Stimulated activated CD8-positive, alpha-beta memory T cell treated with anti-CD3 and anti-CD28 coated beads, Interleukin-15, amount 100 ng/mL, for 1 hour (primary cell): ENCODE data around the gene IGFLR1.

Source experiments
- DNase-seq: peaks from one replicate; pipeline ENCODE4 v3.0.0-alpha.2; 2020; ENCODE audit warnings: low read depth

Gene IGFLR1

GRCh38 chr19:35723671-35724070 is 18.6 kb downstream of the IGFLR1 start:
- DNase-seq, result no peak

GRCh38 chr19:35722897-35723296 is 19.4 kb downstream of the IGFLR1 start:
- DNase-seq, result no peak

- no peak for DNase-seq
These were observed 19.8 kb downstream of the IGFLR1 start for GRCh38 chr19:35722461-35722860.

- DNase-seq, result no peak
These were observed 20.9 kb downstream of the IGFLR1 start for GRCh38 chr19:35721374-35721773.

GRCh38 chr19:35720648-35721047 is 21.6 kb downstream of the IGFLR1 start:
- no peak for DNase-seq

GRCh38 chr19:35720163-35720524 is 22.1 kb downstream of the IGFLR1 start:
- no peak for DNase-seq

- DNase-seq, result no peak
These were observed 22.7 kb downstream of the IGFLR1 start for GRCh38 chr19:35719402-35720162.

- DNase-seq, result no peak
These were observed 23.8 kb downstream of the IGFLR1 start for GRCh38 chr19:35718345-35719041.

- DNase-seq, result no peak
These were observed 24.4 kb downstream of the IGFLR1 start, which contains the start of gene KMT2B for GRCh38 chr19:35717665-35718344. TSS of gene KMT2B (plus strand) at chr19:35718003. CDS start at chr19:35718019, 16 bp downstream.

- peak; percentile 89 for DNase-seq
These were observed 25.2 kb downstream of the IGFLR1 start for GRCh38 chr19:35716801-35717664.

GRCh38 chr19:35715981-35716800 is 26.1 kb downstream of the IGFLR1 start:
- no peak for DNase-seq

- DNase-seq, result no peak
These were observed 26.9 kb downstream of the IGFLR1 start for GRCh38 chr19:35715355-35715809.

- no peak for DNase-seq
These were observed 27.5 kb downstream of the IGFLR1 start for GRCh38 chr19:35714601-35715354.

GRCh38 chr19:35713904-35714495 is 28.3 kb downstream of the IGFLR1 start:
- DNase-seq, result no peak

GRCh38 chr19:35713506-35713850 is 28.8 kb downstream of the IGFLR1 start:
- no peak for DNase-seq

GRCh38 chr19:35712567-35713505 is 29.4 kb downstream of the IGFLR1 start:
- DNase-seq, result no peak

GRCh38 chr19:35710784-35711723 is 31.2 kb downstream of the IGFLR1 start:
- no peak for DNase-seq

- no peak for DNase-seq
These were observed 33.9 kb downstream of the IGFLR1 start for GRCh38 chr19:35708391-35708790.
